HepG2 (cell line): Measurements from ENCODE around the gene PSAP. TPM values are rescaled to one million over a fixed set of nuclear protein-coding genes. Genes with fewer than 3 reads are reported as not detected.

Experiments used
- ATAC-seq: fragments of 200-7000 bp; cut with Tn5 transposase; 3 replicates; pipeline ENCODE4 v1.9.1; 2020; ENCODE audit warnings: mild to moderate bottlenecking, moderate library complexity
- BruUV-seq: library from RNA; stranded (reverse); fragments of 400-500 nt; replicated peaks from 2 replicates; lab custom pipeline; 2021; lab: Mats Ljungman, UMichigan
- CTCF ChIA-PET: fragments of 300-600 bp; formaldehyde crosslinking; extraction: SDS; loops from one replicate; lab custom pipeline; 2021; ENCODE audit warnings: low total read pairs, inconsistent platforms, low intra/inter-chr PET ratio; lab: Yijun Ruan, JAX
- POLR2A ChIA-PET: fragments of 350-600 bp; sonication (Branson Sonifier 250); formaldehyde crosslinking; loops from one replicate; lab custom pipeline; 2020; ENCODE audit warnings: antibody characterized with exemption, inconsistent platforms; lab: Yijun Ruan, JAX
- DNase-seq: peaks from one replicate; pipeline ENCODE4 v3.0.0-alpha.2; 2015; ENCODE audit warnings: low spot score
- FAIRE-seq: peaks from 3 replicates; lab custom pipeline; 2011; peaks lifted over from hg19 to GRCh38; lab: Jason Lieb, UNC
- H2AFZ ChIP-seq: one replicate; pipeline ENCODE4 v1.6.1; 2011; ENCODE audit warnings: low read length, inconsistent platforms
- H3K27ac ChIP-seq: fragments of 300-600 bp; 3 replicates; pipeline ENCODE4 v1.8.0; 2011; ENCODE audit warnings: mixed run types, mild to moderate bottlenecking, mixed read lengths, low read length, inconsistent platforms; ENCODE audit not compliant: insufficient read depth; ENCODE audit errors: extremely low read length
- H3K27me3 ChIP-seq, 2 experiments: fragments of 200-600 bp in 1 of 2; 2 replicates in 1 of 2; 3 replicates in 1 of 2; pipeline versions ENCODE4 v1.6.0 to v1.8.0; 2011; ENCODE audit warnings: low read length in 2 of 2, mild to moderate bottlenecking in 2 of 2, moderate library complexity in 2 of 2, inconsistent platforms in 1 of 2; ENCODE audit not compliant: insufficient read depth in 2 of 2, control insufficient read depth in 1 of 2
- H3K36me3 ChIP-seq, 2 experiments: fragments of 200-600 bp in 1 of 2; replicated peaks in 1 of 2; 2 replicates in 1 of 2; 3 replicates in 1 of 2; pipeline versions ENCODE4 v1.5.1 to v1.8.0; 2011; ENCODE audit warnings: low read length in 2 of 2, inconsistent platforms in 1 of 2; ENCODE audit not compliant: insufficient read depth in 2 of 2, control insufficient read depth in 1 of 2
- H3K4me1 ChIP-seq: 2 replicates; pipeline ENCODE4 v1.5.1; 2012; ENCODE audit warnings: low read length, inconsistent platforms; ENCODE audit not compliant: insufficient read depth
- H3K4me2 ChIP-seq: 2 replicates; pipeline ENCODE4 v1.6.0; 2011; ENCODE audit warnings: low read depth, low read length, inconsistent platforms
- H3K4me3 ChIP-seq, 3 experiments: fragments of 200-600 bp in 1 of 3; sonication (generic), shearing (Covaris generic) in 1 of 3; replicated peaks in 1 of 3; 2 replicates each; pipeline ENCODE4 v1.5.1; 2011 to 2016; ENCODE audit warnings: low read length in 3 of 3, inconsistent platforms in 2 of 3, low read depth in 2 of 3, mild to moderate bottlenecking in 2 of 3, control low read depth in 1 of 3, mixed read lengths in 1 of 3; ENCODE audit not compliant: insufficient read depth in 1 of 3
- H3K79me2 ChIP-seq: one replicate; pipeline ENCODE4 v1.6.1; 2011; ENCODE audit warnings: low read length, inconsistent platforms; ENCODE audit not compliant: insufficient read depth
- H3K9ac ChIP-seq: 2 replicates; pipeline ENCODE4 v1.6.0; 2011; ENCODE audit warnings: mild to moderate bottlenecking, low read depth, low read length, inconsistent platforms; ENCODE audit not compliant: insufficient read depth
- H3K9me3 ChIP-seq: 2 replicates; pipeline ENCODE4 v1.5.1; 2012; ENCODE audit warnings: mild to moderate bottlenecking, low read length
- H4K20me1 ChIP-seq: 2 replicates; pipeline ENCODE4 v1.6.0; 2011; ENCODE audit warnings: inconsistent platforms, mild to moderate bottlenecking, low read length, moderate library complexity; ENCODE audit not compliant: insufficient read depth
- ARID2 ChIP-seq: sonication (generic); formaldehyde crosslinking; IDR thresholded peaks from 2 replicates; pipeline ENCODE4 v1.8.1; 2022; ENCODE audit warnings: mild to moderate bottlenecking, missing genetic modification reagents, borderline replicate concordance
- BRCA1 ChIP-seq: sonication (generic); formaldehyde crosslinking; IDR thresholded peaks from 2 replicates; pipeline ENCODE4 v1.4.0; 2020; ENCODE audit warnings: missing genetic modification reagents
- DPF2 ChIP-seq: sonication (generic); formaldehyde crosslinking; IDR thresholded peaks from 2 replicates; pipeline ENCODE4 v1.4.0; 2020; ENCODE audit warnings: mild to moderate bottlenecking, low read depth, missing genetic modification reagents, borderline replicate concordance
- JDP2 ChIP-seq: sonication (generic); formaldehyde crosslinking; IDR thresholded peaks from 2 replicates; pipeline ENCODE4 v1.8.1; 2022; ENCODE audit warnings: missing genetic modification reagents, borderline replicate concordance
- KLF12 ChIP-seq: sonication (generic); formaldehyde crosslinking; IDR thresholded peaks from 2 replicates; pipeline ENCODE4 v1.4.0; 2020; ENCODE audit warnings: missing genetic modification reagents, borderline replicate concordance
- MAFK ChIP-seq, 2 experiments: IDR thresholded peaks in 1 of 2; conservative IDR thresholded peaks in 1 of 2; 2 replicates each; pipeline ENCODE4 v1.6.1; 2011; ENCODE audit warnings: improper control_type of control experiment in 2 of 2, low read length in 2 of 2
- NFIB ChIP-seq: sonication (generic); formaldehyde crosslinking; IDR thresholded peaks from 2 replicates; pipeline ENCODE4 v1.9.0; 2021; ENCODE audit warnings: missing genetic modification reagents, mild to moderate bottlenecking, borderline replicate concordance
- NFYC ChIP-seq: IDR thresholded peaks from 2 replicates; pipeline ENCODE4 v1.6.1; 2016; ENCODE audit warnings: missing genetic modification reagents, missing compliant biosample characterization
- TCF7 ChIP-seq: sonication (generic); IDR thresholded peaks from 2 replicates; pipeline ENCODE4 v1.6.1; 2016; ENCODE audit warnings: antibody characterized with exemption, low read depth
- U2AF2 ChIP-seq: fragments of 200-400 bp; formaldehyde crosslinking; IDR thresholded peaks from 2 replicates; pipeline ENCODE4 v1.6.1; 2017; ENCODE audit warnings: low read depth, mild to moderate bottlenecking, low read length
- ZBTB21 ChIP-seq: sonication (generic); formaldehyde crosslinking; IDR thresholded peaks from 2 replicates; pipeline ENCODE4 v1.4.0; 2020; ENCODE audit warnings: missing genetic modification reagents
- ZNF441 ChIP-seq: sonication (generic); formaldehyde crosslinking; IDR thresholded peaks from 2 replicates; pipeline ENCODE4 v1.7.0; 2021; ENCODE audit warnings: missing genetic modification reagents, borderline replicate concordance
- ZNF468 ChIP-seq: sonication (generic); formaldehyde crosslinking; IDR thresholded peaks from 2 replicates; pipeline ENCODE4 v1.8.0; 2022; ENCODE audit warnings: mild to moderate bottlenecking, moderate library complexity, missing genetic modification reagents
- ZNF484 ChIP-seq: sonication (generic); formaldehyde crosslinking; IDR thresholded peaks from 2 replicates; pipeline ENCODE4 v1.5.1; 2020; ENCODE audit warnings: mild to moderate bottlenecking, low read depth, missing genetic modification reagents, borderline replicate concordance
- ZNF563 ChIP-seq: sonication (generic); formaldehyde crosslinking; IDR thresholded peaks from 2 replicates; pipeline ENCODE4 v1.8.0; 2022; ENCODE audit warnings: mild to moderate bottlenecking, moderate library complexity, missing genetic modification reagents
- ZNF780A ChIP-seq: sonication (generic); formaldehyde crosslinking; IDR thresholded peaks from 2 replicates; pipeline ENCODE4 v1.8.0; 2022; ENCODE audit warnings: mild to moderate bottlenecking, missing genetic modification reagents, moderate library complexity
- ZNF891 ChIP-seq: sonication (generic); formaldehyde crosslinking; IDR thresholded peaks from 2 replicates; pipeline ENCODE4 v1.5.0; 2020; ENCODE audit warnings: mild to moderate bottlenecking, missing genetic modification reagents
- ZSCAN5A ChIP-seq: sonication (generic); formaldehyde crosslinking; IDR thresholded peaks from 2 replicates; pipeline ENCODE4 v1.8.0; 2022; ENCODE audit warnings: mild to moderate bottlenecking, missing genetic modification reagents, borderline replicate concordance
- WGBS: methylation state at CpG from one replicate; pipeline ENCODE4 v1.1.6; 2017; ENCODE audit warnings: low lambda C conversion rate; 5-methylcytosine and 5-hydroxymethylcytosine counted together
- in situ Hi-C: cut with HindIII; loops from 2 replicates; pipeline ENCODE4 v1.10.0; 2017; ENCODE audit warnings: low pct_unique_long_range_greater_than_20kb; ENCODE audit not compliant: extremely low pct_ligation_motif_present
- intact Hi-C: fragments of 100-400 bp; cut with micrococcal nuclease; formaldehyde crosslinking; loops from one replicate; pipeline ENCODE4 v1.10.0; 2022; ENCODE audit not compliant: unreplicated experiment
- polyA plus RNA-seq, 8 experiments: library from polyadenylated mRNA; depleted of rRNA in 3 of 8; stranded (reverse) in 7 of 8; unstranded in 1 of 8; fragments of >200 nt; fragmentation: Illumina TruSeq in 4 of 8; extraction: Trizol in 4 of 8; gene quantifications; 2 replicates each; pipeline versions ENCODE4 v1.2.1 to v1.2.3, GENCODE V29; 2011 to 2016; ENCODE audit warnings: low read depth in 4 of 8, missing spikeins in 1 of 8, mixed read lengths in 1 of 8; ENCODE audit not compliant: insufficient read depth in 1 of 8
- total RNA-seq, 5 experiments: library from RNA; depleted of rRNA; stranded (reverse); fragments of >200 nt; fragmentation: Illumina TruSeq; extraction: Trizol; gene quantifications; 2 replicates each; pipeline ENCODE4 v1.2.3, GENCODE V29; 2016; ENCODE audit warnings: low read depth in 1 of 5
- TF ChIP-seq, protein P1 (sequence below): sonication (generic); formaldehyde crosslinking; IDR thresholded peaks from 2 replicates; pipeline ENCODE4 v1.8.0; 2022; ENCODE audit warnings: mild to moderate bottlenecking, missing genetic modification reagents, moderate library complexity
- TF ChIP-seq, protein P2 (sequence below): fragments of 450-650 bp; IDR thresholded peaks from 2 replicates; pipeline ENCODE4 v1.6.1; 2017

Gene PSAP
- total and polyA plus RNA-seq, 2 of the 13 experiments (the other 11 are each of a cell fraction or from before 2014, with no cell fraction given) = 323 to 643 TPM

- H3K27me3 ChIP-seq = peaks cover 0 to 2% of the 10 kb centered on the region in 2 experiments; a peak in 1 of 5 replicates
- H3K4me3 ChIP-seq = no peak overlapping the region
- ChIA-PET POLR2A (interaction anchor here (1.1 kb wide), 1 partner anchor 145 kb away, joined by 4 read pairs; no protein-coding TSS in a partner anchor), CTCF (no interaction called here)
- no peaks in the 10 kb centered on the region for H3K36me3 ChIP-seq
- no peak for TF ChIP-seq ZNF484 (CRISPR knock-in tag)
- no peak for TF ChIP-seq KLF12 (CRISPR knock-in tag)
- no peak for TF ChIP-seq ZNF441 (CRISPR knock-in tag)
- TF ChIP-seq MAFK (conservative IDR thresholded peaks at IDR 0.05 in 1 of 2, IDR thresholded peaks at IDR 0.05 in 1 of 2; ENCODE audit: low read length in 2 of 2) = no peak
- no peak for TF ChIP-seq NFIB (CRISPR knock-in tag)
- TF ChIP-seq U2AF2 = no peak
- TF ChIP-seq JDP2 (CRISPR knock-in tag) = no peak
- TF ChIP-seq, protein P1, sequence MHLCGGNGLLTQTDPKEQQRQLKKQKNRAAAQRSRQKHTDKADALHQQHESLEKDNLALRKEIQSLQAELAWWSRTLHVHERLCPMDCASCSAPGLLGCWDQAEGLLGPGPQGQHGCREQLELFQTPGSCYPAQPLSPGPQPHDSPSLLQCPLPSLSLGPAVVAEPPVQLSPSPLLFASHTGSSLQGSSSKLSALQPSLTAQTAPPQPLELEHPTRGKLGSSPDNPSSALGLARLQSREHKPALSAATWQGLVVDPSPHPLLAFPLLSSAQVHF (CRISPR knock-in tag) = no peak
- no peak for TF ChIP-seq ARID2 (CRISPR knock-in tag)
- no peak for TF ChIP-seq ZNF891 (CRISPR knock-in tag)
- TF ChIP-seq, protein P2, sequence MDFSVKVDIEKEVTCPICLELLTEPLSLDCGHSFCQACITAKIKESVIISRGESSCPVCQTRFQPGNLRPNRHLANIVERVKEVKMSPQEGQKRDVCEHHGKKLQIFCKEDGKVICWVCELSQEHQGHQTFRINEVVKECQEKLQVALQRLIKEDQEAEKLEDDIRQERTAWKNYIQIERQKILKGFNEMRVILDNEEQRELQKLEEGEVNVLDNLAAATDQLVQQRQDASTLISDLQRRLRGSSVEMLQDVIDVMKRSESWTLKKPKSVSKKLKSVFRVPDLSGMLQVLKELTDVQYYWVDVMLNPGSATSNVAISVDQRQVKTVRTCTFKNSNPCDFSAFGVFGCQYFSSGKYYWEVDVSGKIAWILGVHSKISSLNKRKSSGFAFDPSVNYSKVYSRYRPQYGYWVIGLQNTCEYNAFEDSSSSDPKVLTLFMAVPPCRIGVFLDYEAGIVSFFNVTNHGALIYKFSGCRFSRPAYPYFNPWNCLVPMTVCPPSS = no peak
- no peak for TF ChIP-seq ZNF780A (CRISPR knock-in tag)
- no peak for TF ChIP-seq ZNF468
- TF ChIP-seq ZBTB21 (CRISPR knock-in tag) = no peak
- TF ChIP-seq BRCA1 = no peak
- TF ChIP-seq ZNF563 (CRISPR knock-in tag) = no peak
- TF ChIP-seq TCF7 = no peak
- no peak for TF ChIP-seq NFYC (CRISPR knock-in tag)
- TF ChIP-seq DPF2 (CRISPR knock-in tag) = no peak
- TF ChIP-seq ZSCAN5A (CRISPR knock-in tag) = no peak
- intact Hi-C loops (loop anchor here (5.0 kb wide), 1 partner anchor 57 kb away; no protein-coding TSS in a partner anchor), in situ Hi-C loops (no loop called here)
- no peaks in the 10 kb centered on the region for H4K20me1 ChIP-seq
- DNase-seq = no peak
- no TSS peak for BruUV-seq
- H3K9ac ChIP-seq = no peak overlapping the region
- H3K4me2 ChIP-seq = no peak overlapping the region
- no peak overlapping the region for H2AFZ ChIP-seq
- 80% methylated on average over 1 of the region's 3 CpGs for WGBS
- H3K4me1 ChIP-seq = peaks cover 17% of the 10 kb centered on the region; the same call in 1 of the 2 replicates
- H3K79me2 ChIP-seq = no peaks in the 10 kb centered on the region
- H3K27ac ChIP-seq = no peak overlapping the region
- no peak for FAIRE-seq
- no peaks in the 10 kb centered on the region for H3K9me3 ChIP-seq
- peak; percentile 31; the same call in 2 of the 3 replicates for ATAC-seq
These were observed 48.8 kb upstream of the PSAP start for GRCh38 chr10:71899665-71900412.
